Large intestine (tissue), 3 donors: Measurements from ENCODE around the gene TMEM151B. TPM values are rescaled to one million over a fixed set of nuclear protein-coding genes. Genes with fewer than 3 reads are reported as not detected.

ENCODE experiments used
- DNase-seq, 2 donors: peaks; one replicate each; pipeline versions ENCODE4 v3.0.0 to v3.0.0-alpha.2; 2013
- H3K27ac ChIP-seq: one replicate; pipeline ENCODE4 v1.5.1; 2013; ENCODE audit warnings: low read length
- H3K27me3 ChIP-seq: 2 replicates; pipeline ENCODE4 v1.6.1; 2013; ENCODE audit warnings: low read length; ENCODE audit not compliant: control insufficient read depth, insufficient read depth
- H3K36me3 ChIP-seq: 2 replicates; pipeline ENCODE4 v1.6.1; 2013; ENCODE audit warnings: low read length; ENCODE audit not compliant: control insufficient read depth, insufficient read depth
- H3K4me1 ChIP-seq: one replicate; pipeline ENCODE4 v1.6.1; 2013; ENCODE audit warnings: low read length; ENCODE audit not compliant: control insufficient read depth, insufficient read depth
- H3K4me3 ChIP-seq: one replicate; pipeline ENCODE4 v1.5.1; 2013; ENCODE audit warnings: low read length
- H3K9me3 ChIP-seq: one replicate; pipeline ENCODE4 v1.6.1; 2013; ENCODE audit warnings: mild to moderate bottlenecking, low read depth, low read length, moderate library complexity; ENCODE audit not compliant: control insufficient read depth
- WGBS: methylation state at CpG from one replicate; pipeline ENCODE4 v1.1.5; 2013; ENCODE audit warnings: low lambda C conversion rate; ENCODE audit not compliant: insufficient coverage; 5-methylcytosine and 5-hydroxymethylcytosine counted together
- polyA plus RNA-seq: library from polyadenylated mRNA; unstranded; fragments of 120-200 nt; gene quantifications from one replicate; pipeline ENCODE4 v1.2.1, GENCODE V29; 2013

The TMEM151B gene
- polyA plus RNA-seq, 1 donor, result 3.2 TPM

GRCh38 chr6:44232676-44233566 is 37.3 kb upstream of the TMEM151B start:
- H3K4me3 ChIP-seq, result no peak overlapping the region
- H3K27ac ChIP-seq, result no peak overlapping the region
- peaks cover 28% of the 10 kb centered on the region for H3K36me3 ChIP-seq
- no peaks in the 10 kb centered on the region for H3K9me3 ChIP-seq
- no CpG with 5 or more reads among the region's 16 CpGs for WGBS
- H3K27me3 ChIP-seq, result no peaks in the 10 kb centered on the region
- peaks cover 28% of the 10 kb centered on the region for H3K4me1 ChIP-seq
- DNase-seq, result no peak

- Histone ChIP-seq H3K36me3 (peaks cover 22% of the 10 kb centered on the region), H3K27me3 (no peaks in the 10 kb centered on the region), H3K4me3 (no peak overlapping the region), H3K9me3 (no peaks in the 10 kb centered on the region), H3K27ac (peak overlapping the region; percentile 7), H3K4me1 (peaks cover 31% of the 10 kb centered on the region)
- WGBS, result 100% methylated on average over 1 of the region's 14 CpGs
- DNase-seq, result no peak
Measured at GRCh38 chr6:44233567-44234100, 36.6 kb upstream of the TMEM151B start.

GRCh38 chr6:44234101-44235025 is 35.9 kb upstream of the TMEM151B start:
- 38% methylated on average over 1 of the region's 5 CpGs for WGBS

GRCh38 chr6:44235269-44235668 is 35.0 kb upstream of the TMEM151B start:
- DNase-seq, result no peak
- WGBS, result 55% methylated on average over 3 of the region's 6 CpGs
- Histone ChIP-seq H3K36me3 (peaks cover 13% of the 10 kb centered on the region), H3K27ac (peak overlapping the region; percentile 7), H3K4me1 (peaks cover 27% of the 10 kb centered on the region), H3K9me3 (no peaks in the 10 kb centered on the region), H3K27me3 (no peaks in the 10 kb centered on the region), H3K4me3 (no peak overlapping the region)

More at GRCh38 chr6:44234101-44235025, 35.9 kb upstream of the TMEM151B start:
- no peaks in the 10 kb centered on the region for H3K27me3 ChIP-seq
- H3K9me3 ChIP-seq, result no peaks in the 10 kb centered on the region
- no peak overlapping the region for H3K4me3 ChIP-seq
- peak overlapping the region; percentile 7 for H3K27ac ChIP-seq
- peaks cover 27% of the 10 kb centered on the region for H3K4me1 ChIP-seq
- DNase-seq, result peak in 1 of 2 donors; percentile 57
- peaks cover 19% of the 10 kb centered on the region for H3K36me3 ChIP-seq

- Histone ChIP-seq H3K9me3 (no peaks in the 10 kb centered on the region), H3K4me1 (peaks cover 27% of the 10 kb centered on the region), H3K27me3 (no peaks in the 10 kb centered on the region), H3K36me3 (peaks cover 11% of the 10 kb centered on the region), H3K27ac (no peak overlapping the region), H3K4me3 (no peak overlapping the region)
- whole genome bisulfite sequencing, result no CpG with 5 or more reads among the region's 6 CpGs
- no peak for DNase-seq
Measured at GRCh38 chr6:44235891-44236516, 34.2 kb upstream of the TMEM151B start.

- Histone ChIP-seq H3K36me3 (peaks cover 5% of the 10 kb centered on the region), H3K4me3 (peak overlapping the region; percentile 69), H3K27me3 (no peaks in the 10 kb centered on the region), H3K4me1 (peaks cover 27% of the 10 kb centered on the region), H3K27ac (peak overlapping the region; percentile 90), H3K9me3 (no peaks in the 10 kb centered on the region)
- WGBS, result no CpG with 5 or more reads among the region's 22 CpGs
- peak; percentile 93 to 97 for DNase-seq
Measured at GRCh38 chr6:44237021-44237812, 33.0 kb upstream of the TMEM151B start.

GRCh38 chr6:44237813-44238433 is 32.3 kb upstream of the TMEM151B start:
- WGBS, result no CpG with 5 or more reads among the region's 42 CpGs
- peak; percentile 71 to 84 for DNase-seq

GRCh38 chr6:44238687-44239350 is 31.4 kb upstream of the TMEM151B start:
- H3K27ac ChIP-seq, result peak overlapping the region; percentile 90
- no CpG with 5 or more reads among the region's 7 CpGs for whole genome bisulfite sequencing
- DNase-seq, result no peak

More at GRCh38 chr6:44237813-44238433, 32.3 kb upstream of the TMEM151B start:
- peak overlapping the region; percentile 90 for H3K27ac ChIP-seq
- H3K4me3 ChIP-seq, result peak overlapping the region; percentile 69
- H3K36me3 ChIP-seq, result peaks cover 3% of the 10 kb centered on the region
- no peaks in the 10 kb centered on the region for H3K27me3 ChIP-seq
- H3K4me1 ChIP-seq, result peaks cover 27% of the 10 kb centered on the region
- H3K9me3 ChIP-seq, result no peaks in the 10 kb centered on the region

GRCh38 chr6:44243345-44243744 is 26.9 kb upstream of the TMEM151B start:
- 100% methylated on average over 4 of the region's 7 CpGs for WGBS
- H3K36me3 ChIP-seq, result no peaks in the 10 kb centered on the region
- H3K9me3 ChIP-seq, result no peaks in the 10 kb centered on the region
- peaks cover 6% of the 10 kb centered on the region for H3K4me1 ChIP-seq
- no peak overlapping the region for H3K27ac ChIP-seq
- H3K4me3 ChIP-seq, result no peak overlapping the region
- DNase-seq, result no peak
- H3K27me3 ChIP-seq, result no peaks in the 10 kb centered on the region

More at GRCh38 chr6:44238687-44239350, 31.4 kb upstream of the TMEM151B start:
- Histone ChIP-seq H3K4me3 (no peak overlapping the region), H3K9me3 (no peaks in the 10 kb centered on the region), H3K27me3 (no peaks in the 10 kb centered on the region), H3K4me1 (peaks cover 26% of the 10 kb centered on the region), H3K36me3 (no peaks in the 10 kb centered on the region)
